SK-N-SH (cell line): ENCODE data around the gene BRD7. TPM values are rescaled to one million over a fixed set of nuclear protein-coding genes. Genes with fewer than 3 reads are reported as not detected.

Source experiments
- CTCF ChIA-PET: fragments of 300-600, 350-600 bp; formaldehyde crosslinking; extraction: SDS; loops from one replicate; lab custom pipeline; 2021; lab: Yijun Ruan, JAX
- POLR2A ChIA-PET: fragments of 350-600 bp; sonication (Branson Sonifier 250); formaldehyde crosslinking; extraction: SDS; loops from one replicate; lab custom pipeline; 2020; ENCODE audit warnings: antibody characterized with exemption, inconsistent platforms; lab: Yijun Ruan, JAX
- DNase-seq: peaks from one replicate; pipeline ENCODE4 v3.0.0; 2012
- H2AFZ ChIP-seq: fragments of 200-600 bp; sonication (generic); 2 replicates; pipeline ENCODE4 v1.8.1; 2016; ENCODE audit warnings: antibody characterized with exemption, mild to moderate bottlenecking, low read depth
- H3F3A ChIP-seq: fragments of 200-600 bp; sonication (generic); replicated peaks from 2 replicates; pipeline ENCODE3; 2016; ENCODE audit warnings: antibody characterized with exemption, mild to moderate bottlenecking; ENCODE audit not compliant: insufficient read depth
- H3K27ac ChIP-seq, 2 experiments: fragments of 200-500 bp in 1 of 2; fragments of 200-600 bp in 1 of 2; sonication (Bioruptor generic) in 1 of 2; sonication (generic), shearing (Covaris generic) in 1 of 2; 2 replicates each; pipeline versions ENCODE4 v1.5.1 to v1.6.1; 2014 to 2016; ENCODE audit warnings: low read depth in 2 of 2, inconsistent platforms in 1 of 2, low read length in 1 of 2, mild to moderate bottlenecking in 1 of 2, mixed read lengths in 1 of 2
- H3K27me3 ChIP-seq: fragments of 200-600 bp; sonication (generic), shearing (Covaris generic); 2 replicates; pipeline ENCODE4 v1.6.1; 2016; ENCODE audit warnings: mixed run types; ENCODE audit not compliant: insufficient read depth
- H3K36me3 ChIP-seq, 2 experiments: fragments of 200-500 bp in 1 of 2; fragments of 200-600 bp in 1 of 2; sonication (Bioruptor generic) in 1 of 2; sonication (generic) in 1 of 2; replicated peaks in 1 of 2; 2 replicates each; pipeline versions ENCODE3 to v1.5.1; 2014 to 2016; ENCODE audit warnings: low read length in 1 of 2, mild to moderate bottlenecking in 1 of 2; ENCODE audit not compliant: insufficient read depth in 2 of 2, control insufficient read depth in 1 of 2
- H3K4me1 ChIP-seq, 2 experiments: fragments of 200-500 bp in 1 of 2; fragments of 200-600 bp in 1 of 2; sonication (Bioruptor generic) in 1 of 2; sonication (generic), shearing (Covaris generic) in 1 of 2; 2 replicates each; pipeline versions ENCODE4 v1.5.1 to v1.6.1; 2014 to 2016; ENCODE audit warnings: low read depth in 1 of 2, low read length in 1 of 2, mixed run types in 1 of 2; ENCODE audit not compliant: insufficient read depth in 2 of 2, control insufficient read depth in 1 of 2
- H3K4me2 ChIP-seq: fragments of 200-600 bp; sonication (generic), shearing (Covaris generic); 2 replicates; pipeline ENCODE4 v1.6.1; 2017; ENCODE audit warnings: mixed run types
- H3K4me3 ChIP-seq, 2 experiments: fragments of 200-500 bp in 1 of 2; fragments of 200-600 bp in 1 of 2; sonication (Bioruptor generic) in 1 of 2; sonication (generic), shearing (Covaris generic) in 1 of 2; 2 replicates each; pipeline versions ENCODE4 v1.5.1 to v1.8.1; 2014 to 2016; ENCODE audit warnings: low read depth in 2 of 2, inconsistent platforms in 1 of 2, low read length in 1 of 2, mild to moderate bottlenecking in 1 of 2, mixed read lengths in 1 of 2, moderate library complexity in 1 of 2
- H3K79me2 ChIP-seq: fragments of 200-600 bp; sonication (generic); 2 replicates; pipeline ENCODE4 v1.8.1; 2017; ENCODE audit warnings: mild to moderate bottlenecking; ENCODE audit not compliant: insufficient read depth
- H3K9ac ChIP-seq: fragments of 200-600 bp; sonication (generic); 2 replicates; pipeline ENCODE4 v1.6.1; 2017; ENCODE audit warnings: mixed run types
- H3K9me2 ChIP-seq: fragments of 200-600 bp; sonication (generic); 2 replicates; pipeline ENCODE4 v1.6.1; 2017; ENCODE audit warnings: mixed run types
- H3K9me3 ChIP-seq: fragments of 200-600 bp; sonication (generic); 2 replicates; pipeline ENCODE4 v1.6.1; 2017; ENCODE audit warnings: mixed run types, mild to moderate bottlenecking, moderate library complexity
- H4K20me1 ChIP-seq: fragments of 200-600 bp; sonication (generic); 2 replicates; pipeline ENCODE4 v1.6.1; 2017; ENCODE audit warnings: mild to moderate bottlenecking, mixed run types; ENCODE audit not compliant: insufficient read depth
- ELF1 ChIP-seq: IDR thresholded peaks from 2 replicates; pipeline ENCODE4 v1.4.0; 2012
- FOSL2 ChIP-seq: IDR thresholded peaks from 2 replicates; pipeline ENCODE4 v1.4.0; 2012; ENCODE audit warnings: low read depth, mild to moderate bottlenecking, moderate library complexity, borderline replicate concordance
- FOXM1 ChIP-seq: IDR thresholded peaks from 2 replicates; pipeline ENCODE4 v1.4.0; 2012; ENCODE audit warnings: low read depth, mild to moderate bottlenecking
- MEF2A ChIP-seq: IDR thresholded peaks from 2 replicates; pipeline ENCODE4 v1.4.0; 2012; ENCODE audit warnings: low read depth, borderline replicate concordance
- MXI1 ChIP-seq: IDR thresholded peaks from 2 replicates; pipeline ENCODE4 v1.6.1; 2012; ENCODE audit warnings: mild to moderate bottlenecking, low read depth, low read length, improper control_type of control experiment
- NFIC ChIP-seq: IDR thresholded peaks from 2 replicates; pipeline ENCODE4 v1.4.0; 2012; ENCODE audit warnings: borderline replicate concordance
- POLR2AphosphoS5 ChIP-seq: IDR thresholded peaks from 2 replicates; pipeline ENCODE4 v1.6.1; 2012; ENCODE audit warnings: low read depth, low read length
- RAD21 ChIP-seq: IDR thresholded peaks from 2 replicates; pipeline ENCODE4 v1.6.1; 2012; ENCODE audit warnings: mild to moderate bottlenecking, low read length
- RXRA ChIP-seq: IDR thresholded peaks from 2 replicates; pipeline ENCODE4 v1.4.0; 2012; ENCODE audit warnings: low read depth, mild to moderate bottlenecking, borderline replicate concordance
- SIN3A ChIP-seq: IDR thresholded peaks from 2 replicates; pipeline ENCODE4 v1.6.1; 2012; ENCODE audit warnings: low read depth, mild to moderate bottlenecking, low read length, moderate library complexity, borderline replicate concordance
- SMC3 ChIP-seq: IDR thresholded peaks from 2 replicates; pipeline ENCODE4 v1.6.1; 2012; ENCODE audit warnings: low read depth, low read length, improper control_type of control experiment
- TAF1 ChIP-seq: IDR thresholded peaks from 2 replicates; pipeline ENCODE4 v1.6.1; 2012; ENCODE audit warnings: low read depth, mild to moderate bottlenecking, low read length, moderate library complexity, borderline replicate concordance
- WGBS: methylation state at CpG from one replicate; pipeline ENCODE4 v1.1.6; 2017; ENCODE audit warnings: low lambda C conversion rate; 5-methylcytosine and 5-hydroxymethylcytosine counted together
- polyA plus RNA-seq, 3 experiments: library from polyadenylated mRNA; depleted of rRNA; stranded (reverse); fragments of >200 nt; gene quantifications; 2 replicates each; pipeline ENCODE4 v1.2.3, GENCODE V29; 2012
- TF ChIP-seq, protein P1 (sequence below): IDR thresholded peaks from 2 replicates; pipeline ENCODE4 v1.6.1; 2012; ENCODE audit warnings: mild to moderate bottlenecking, low read depth, low read length, moderate library complexity
- TF ChIP-seq, protein P2 (sequence below): IDR thresholded peaks from 2 replicates; pipeline ENCODE4 v1.4.0; 2012; ENCODE audit warnings: low read depth
- TF ChIP-seq, protein P3 (sequence below): IDR thresholded peaks from 2 replicates; pipeline ENCODE4 v1.4.0; 2012; ENCODE audit warnings: low read depth, borderline replicate concordance
- TF ChIP-seq, protein P4 (sequence below): fragments of 150-350 bp; IDR thresholded peaks from 2 replicates; pipeline ENCODE4 v1.6.1; 2017; ENCODE audit warnings: antibody characterized with exemption, low read length, low read depth, borderline replicate concordance

The BRD7 gene
- polyA plus RNA-seq, 1 of the 3 experiments (the other 2 are of a cell fraction) = 32.9 TPM

DNA sequence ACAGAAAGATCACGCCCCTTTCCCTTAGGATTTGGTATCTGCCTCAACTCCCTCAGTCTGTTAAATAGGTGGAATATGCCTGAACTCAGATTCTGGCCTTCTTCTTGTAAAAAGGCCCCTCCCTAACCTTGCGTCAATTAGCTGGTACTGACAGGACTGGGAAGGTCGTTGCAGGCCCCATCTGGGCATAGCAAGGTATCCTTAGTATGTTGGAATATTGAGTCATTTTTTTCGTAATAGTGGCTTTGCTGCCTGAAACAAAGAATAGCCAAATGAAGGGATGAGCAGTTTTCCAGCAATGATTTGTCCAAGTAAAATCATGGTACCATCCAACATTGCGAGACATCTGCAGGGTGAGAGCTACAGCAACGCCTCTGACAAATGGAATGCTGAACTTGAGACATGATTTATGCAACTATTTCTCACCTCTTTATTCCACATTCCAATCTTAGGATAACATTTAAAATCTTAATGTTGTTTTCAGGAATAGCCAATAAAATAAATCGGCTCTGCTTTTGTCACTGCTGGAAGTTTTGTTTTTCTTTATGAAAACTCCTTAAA is 39.3 kb upstream of the BRD7 start:
- CTCF ChIA-PET = no interaction called here
- Histone ChIP-seq H3K4me2 (no peak overlapping the region), H3K4me1 (peaks cover 0 to 7% of the 10 kb centered on the region in 2 experiments; a peak in 1 of 4 replicates), H2AFZ (no peak overlapping the region), H3F3A (no peaks in the 10 kb centered on the region), H3K9me2 (no peaks in the 10 kb centered on the region), H3K79me2 (no peaks in the 10 kb centered on the region), H3K36me3 (no peaks in the 10 kb centered on the region), H3K27me3 (no peaks in the 10 kb centered on the region), H3K9ac (no peak overlapping the region), H3K4me3 (no peak overlapping the region), H3K27ac (no peak overlapping the region), H3K9me3 (no peaks in the 10 kb centered on the region), H4K20me1 (no peaks in the 10 kb centered on the region)
- 38% methylated on average over 7 of the region's 7 CpGs for WGBS
- TF ChIP-seq POLR2AphosphoS5 (no peak), RXRA (no peak), FOXM1 (no peak), MEF2A (no peak), FOSL2 (no peak), RAD21 (no peak), MXI1 (no peak), NFIC (no peak), SIN3A (no peak), TAF1 (no peak), ELF1 (no peak), SMC3 (no peak)
- TF ChIP-seq, protein P1, sequence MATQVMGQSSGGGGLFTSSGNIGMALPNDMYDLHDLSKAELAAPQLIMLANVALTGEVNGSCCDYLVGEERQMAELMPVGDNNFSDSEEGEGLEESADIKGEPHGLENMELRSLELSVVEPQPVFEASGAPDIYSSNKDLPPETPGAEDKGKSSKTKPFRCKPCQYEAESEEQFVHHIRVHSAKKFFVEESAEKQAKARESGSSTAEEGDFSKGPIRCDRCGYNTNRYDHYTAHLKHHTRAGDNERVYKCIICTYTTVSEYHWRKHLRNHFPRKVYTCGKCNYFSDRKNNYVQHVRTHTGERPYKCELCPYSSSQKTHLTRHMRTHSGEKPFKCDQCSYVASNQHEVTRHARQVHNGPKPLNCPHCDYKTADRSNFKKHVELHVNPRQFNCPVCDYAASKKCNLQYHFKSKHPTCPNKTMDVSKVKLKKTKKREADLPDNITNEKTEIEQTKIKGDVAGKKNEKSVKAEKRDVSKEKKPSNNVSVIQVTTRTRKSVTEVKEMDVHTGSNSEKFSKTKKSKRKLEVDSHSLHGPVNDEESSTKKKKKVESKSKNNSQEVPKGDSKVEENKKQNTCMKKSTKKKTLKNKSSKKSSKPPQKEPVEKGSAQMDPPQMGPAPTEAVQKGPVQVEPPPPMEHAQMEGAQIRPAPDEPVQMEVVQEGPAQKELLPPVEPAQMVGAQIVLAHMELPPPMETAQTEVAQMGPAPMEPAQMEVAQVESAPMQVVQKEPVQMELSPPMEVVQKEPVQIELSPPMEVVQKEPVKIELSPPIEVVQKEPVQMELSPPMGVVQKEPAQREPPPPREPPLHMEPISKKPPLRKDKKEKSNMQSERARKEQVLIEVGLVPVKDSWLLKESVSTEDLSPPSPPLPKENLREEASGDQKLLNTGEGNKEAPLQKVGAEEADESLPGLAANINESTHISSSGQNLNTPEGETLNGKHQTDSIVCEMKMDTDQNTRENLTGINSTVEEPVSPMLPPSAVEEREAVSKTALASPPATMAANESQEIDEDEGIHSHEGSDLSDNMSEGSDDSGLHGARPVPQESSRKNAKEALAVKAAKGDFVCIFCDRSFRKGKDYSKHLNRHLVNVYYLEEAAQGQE = no peak
- TF ChIP-seq, protein P2, sequence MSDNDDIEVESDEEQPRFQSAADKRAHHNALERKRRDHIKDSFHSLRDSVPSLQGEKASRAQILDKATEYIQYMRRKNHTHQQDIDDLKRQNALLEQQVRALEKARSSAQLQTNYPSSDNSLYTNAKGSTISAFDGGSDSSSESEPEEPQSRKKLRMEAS = no peak
- TF ChIP-seq, protein P3, sequence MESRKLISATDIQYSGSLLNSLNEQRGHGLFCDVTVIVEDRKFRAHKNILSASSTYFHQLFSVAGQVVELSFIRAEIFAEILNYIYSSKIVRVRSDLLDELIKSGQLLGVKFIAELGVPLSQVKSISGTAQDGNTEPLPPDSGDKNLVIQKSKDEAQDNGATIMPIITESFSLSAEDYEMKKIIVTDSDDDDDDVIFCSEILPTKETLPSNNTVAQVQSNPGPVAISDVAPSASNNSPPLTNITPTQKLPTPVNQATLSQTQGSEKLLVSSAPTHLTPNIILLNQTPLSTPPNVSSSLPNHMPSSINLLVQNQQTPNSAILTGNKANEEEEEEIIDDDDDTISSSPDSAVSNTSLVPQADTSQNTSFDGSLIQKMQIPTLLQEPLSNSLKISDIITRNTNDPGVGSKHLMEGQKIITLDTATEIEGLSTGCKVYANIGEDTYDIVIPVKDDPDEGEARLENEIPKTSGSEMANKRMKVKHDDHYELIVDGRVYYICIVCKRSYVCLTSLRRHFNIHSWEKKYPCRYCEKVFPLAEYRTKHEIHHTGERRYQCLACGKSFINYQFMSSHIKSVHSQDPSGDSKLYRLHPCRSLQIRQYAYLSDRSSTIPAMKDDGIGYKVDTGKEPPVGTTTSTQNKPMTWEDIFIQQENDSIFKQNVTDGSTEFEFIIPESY = no peak
- TF ChIP-seq, protein P4, sequence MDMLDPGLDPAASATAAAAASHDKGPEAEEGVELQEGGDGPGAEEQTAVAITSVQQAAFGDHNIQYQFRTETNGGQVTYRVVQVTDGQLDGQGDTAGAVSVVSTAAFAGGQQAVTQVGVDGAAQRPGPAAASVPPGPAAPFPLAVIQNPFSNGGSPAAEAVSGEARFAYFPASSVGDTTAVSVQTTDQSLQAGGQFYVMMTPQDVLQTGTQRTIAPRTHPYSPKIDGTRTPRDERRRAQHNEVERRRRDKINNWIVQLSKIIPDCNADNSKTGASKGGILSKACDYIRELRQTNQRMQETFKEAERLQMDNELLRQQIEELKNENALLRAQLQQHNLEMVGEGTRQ = no peak
- DNase-seq = no peak
- POLR2A ChIA-PET = no interaction called here
